Endothelial cell of umbilical vein (primary cell): ENCODE measurements around the gene TRAK1.

Experiments
- CTCF ChIP-seq, 2 donors: IDR thresholded peaks; 1 replicate in 1 of 2; 2 replicates in 1 of 2; pipeline ENCODE4 v1.5.1; 2011; ENCODE audit warnings: low read length in 2 of 2, mild to moderate bottlenecking in 2 of 2, moderate library complexity in 2 of 2, control low read depth in 1 of 2, inconsistent platforms in 1 of 2, low read depth in 1 of 2; ENCODE audit not compliant: insufficient read depth in 1 of 2; ENCODE audit errors: extremely low read depth in 1 of 2
- FOS ChIP-seq: IDR thresholded peaks from 2 replicates; pipeline ENCODE4 v1.6.1; 2011; ENCODE audit warnings: mild to moderate bottlenecking, low read length, moderate library complexity, borderline replicate concordance; ENCODE audit not compliant: insufficient read depth
- POLR2A ChIP-seq: IDR thresholded peaks from 2 replicates; pipeline ENCODE4 v1.6.1; 2012; ENCODE audit warnings: low read depth, mild to moderate bottlenecking, control low read depth, low read length
- POLR2AphosphoS5 ChIP-seq: IDR thresholded peaks from 2 replicates; pipeline ENCODE4 v1.6.1; 2012; ENCODE audit warnings: low read depth, mild to moderate bottlenecking, control low read depth, low read length, moderate library complexity; ENCODE audit not compliant: insufficient read depth

- TF ChIP-seq POLR2A (no peak), POLR2AphosphoS5 (no peak), CTCF (IDR thresholded peaks at IDR 0.05; ENCODE audit: extremely low read depth in 1 of 2, insufficient read depth in 1 of 2, low read depth in 1 of 2, low read length in 2 of 2) (no peak), FOS (no peak)
These were observed 139.7 kb downstream of the TRAK1 start for GRCh38 chr3:42230860-42231259.
